ENCODE results near the gene ZNF639.

ZNF639 gene

GRCh38 chr3:179321668-179322285 is 1.1 kb upstream of the ZNF639 start:
- no peak for DNase-seq

- DNase-seq = peak; percentile 41
These were observed 623 bp downstream of the ZNF639 start for GRCh38 chr3:179323197-179324110.

GRCh38 chr3:179324270-179324754 is 1.5 kb downstream of the ZNF639 start:
- DNase-seq = no peak

GRCh38 chr3:179330438-179330837 is 7.6 kb downstream of the ZNF639 start:
- DNase-seq = no peak

GRCh38 chr3:179332240-179332639 is 9.4 kb downstream of the ZNF639 start:
- DNase-seq = no peak

GRCh38 chr3:179333084-179333483 is 10.3 kb downstream of the ZNF639 start:
- DNase-seq = no peak

GRCh38 chr3:179336345-179336929 is 13.6 kb downstream of the ZNF639 start:
- no peak for DNase-seq

- DNase-seq = peak; percentile 97
These were observed 24.7 kb downstream of the ZNF639 start, which contains the start of gene MFN1 for GRCh38 chr3:179347345-179348194. TSS of gene MFN1 (plus strand) at chr3:179347709. CDS start at chr3:179348852, 1,143 bp downstream.

- no peak for DNase-seq
These were observed 25.6 kb downstream of the ZNF639 start for GRCh38 chr3:179348325-179349013.

- DNase-seq = no peak
These were observed 33.2 kb downstream of the ZNF639 start for GRCh38 chr3:179355996-179356395.

- DNase-seq = no peak
These were observed 40.5 kb downstream of the ZNF639 start for GRCh38 chr3:179363332-179363731.

GRCh38 chr3:179369621-179370020 is 46.8 kb downstream of the ZNF639 start:
- DNase-seq = no peak

- no peak for DNase-seq
These were observed 51.1 kb downstream of the ZNF639 start for GRCh38 chr3:179373938-179374337.

- DNase-seq = no peak
These were observed 52.5 kb downstream of the ZNF639 start for GRCh38 chr3:179375091-179375999.

GRCh38 chr3:179376474-179376873 is 53.6 kb downstream of the ZNF639 start:
- DNase-seq = no peak
